IMR-90 (cell line): ENCODE results near the gene FAM193B.

Source experiments
- CHD1 ChIP-seq: IDR thresholded peaks from 2 replicates; pipeline ENCODE4 v1.6.1; 2012; ENCODE audit warnings: low read depth, low read length, improper control_type of control experiment
- POLR2A ChIP-seq: IDR thresholded peaks from 2 replicates; pipeline ENCODE4 v1.6.1; 2012; ENCODE audit warnings: mild to moderate bottlenecking, low read depth, low read length

GRCh38 chr5:177510567-177511053 lies 43.8 kb downstream of the FAM193B start:
- TF ChIP-seq POLR2A: no peak
- no peak for TF ChIP-seq CHD1
